LNCAP (cell line): ENCODE data around the gene TMEM39B.

ENCODE experiments used
- CTCF ChIP-seq: fragments of 450-650 bp; IDR thresholded peaks from 2 replicates; pipeline ENCODE4 v1.5.1; 2017; ENCODE audit warnings: mild to moderate bottlenecking

The TMEM39B gene

DNA sequence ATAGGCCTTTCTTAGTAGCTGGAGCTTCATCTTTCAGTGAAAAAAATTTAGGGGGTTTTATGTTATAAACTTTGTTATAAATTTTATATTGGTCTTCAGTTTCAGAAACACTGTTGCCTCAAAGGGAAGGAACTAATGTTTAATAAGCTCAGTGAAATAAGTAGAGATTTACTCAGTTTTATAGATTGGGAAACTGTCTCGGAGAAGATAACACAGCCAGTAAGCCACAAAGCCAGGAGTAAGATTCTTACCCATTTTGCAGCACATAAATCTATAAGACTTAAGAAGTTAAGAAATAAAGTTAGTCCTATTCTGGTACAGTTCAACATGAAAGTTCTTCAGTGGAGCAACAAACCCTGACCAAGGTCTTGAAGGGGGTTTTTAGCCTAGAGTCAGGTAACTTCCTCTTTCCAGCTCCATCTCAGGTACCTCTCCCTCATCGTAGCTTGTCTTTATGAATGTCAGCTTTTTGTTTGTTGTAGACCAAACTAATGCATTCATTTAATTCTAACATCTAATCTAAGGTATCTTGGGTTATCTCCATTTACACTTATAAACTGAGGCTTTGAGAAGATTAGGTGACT, 38.4 kb downstream of the TMEM39B start:
- TF ChIP-seq CTCF: no peak

DNA sequence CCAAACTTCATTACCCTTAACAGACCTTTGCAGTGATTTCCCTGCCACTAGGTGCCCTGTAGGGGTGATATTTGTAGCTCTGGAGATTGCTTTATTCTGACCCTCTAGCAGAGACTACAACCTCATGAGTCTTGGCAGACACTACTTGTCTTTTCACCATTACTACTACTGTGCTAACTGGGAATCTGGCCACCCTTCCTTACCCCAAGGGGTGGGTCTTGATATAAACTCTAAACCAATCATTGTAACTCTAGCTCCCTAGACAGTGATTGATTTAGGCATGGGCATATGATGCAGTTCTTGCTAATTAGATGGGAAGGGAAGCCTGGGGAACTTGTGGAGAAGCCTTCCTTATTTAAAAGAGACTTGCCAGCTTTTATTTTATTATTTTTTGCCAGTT, 39.0 kb downstream of the TMEM39B start:
- no peak for TF ChIP-seq CTCF

- no peak for TF ChIP-seq CTCF
These were observed 40.2 kb downstream of the TMEM39B start for GRCh38 chr1:32112806-32113375.

GRCh38 chr1:32114420-32114819, 41.7 kb downstream of the TMEM39B start:
- no peak for TF ChIP-seq CTCF

DNA sequence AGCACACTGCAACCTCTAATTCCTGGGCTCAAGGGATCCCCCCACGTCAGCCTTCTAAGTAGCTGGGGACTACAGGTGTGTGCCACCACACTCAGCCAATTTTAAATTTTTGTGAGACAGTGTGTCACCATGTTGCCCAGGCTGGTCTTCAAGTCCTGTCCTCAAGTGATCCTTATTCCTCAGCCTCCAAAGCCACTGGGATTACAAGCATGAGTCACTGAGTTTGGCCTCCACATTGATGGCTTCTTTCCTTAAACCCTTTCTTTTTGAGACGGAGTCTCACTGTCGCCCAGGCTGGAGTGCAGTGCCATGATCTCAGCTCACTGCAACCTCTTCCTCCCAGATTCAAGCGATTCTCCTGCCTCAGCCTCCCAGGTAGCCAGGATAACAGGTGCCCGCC, 42.8 kb downstream of the TMEM39B start:
- no peak for TF ChIP-seq CTCF

GRCh38 chr1:32116531-32116930, 43.8 kb downstream of the TMEM39B start:
- TF ChIP-seq CTCF: no peak

DNA sequence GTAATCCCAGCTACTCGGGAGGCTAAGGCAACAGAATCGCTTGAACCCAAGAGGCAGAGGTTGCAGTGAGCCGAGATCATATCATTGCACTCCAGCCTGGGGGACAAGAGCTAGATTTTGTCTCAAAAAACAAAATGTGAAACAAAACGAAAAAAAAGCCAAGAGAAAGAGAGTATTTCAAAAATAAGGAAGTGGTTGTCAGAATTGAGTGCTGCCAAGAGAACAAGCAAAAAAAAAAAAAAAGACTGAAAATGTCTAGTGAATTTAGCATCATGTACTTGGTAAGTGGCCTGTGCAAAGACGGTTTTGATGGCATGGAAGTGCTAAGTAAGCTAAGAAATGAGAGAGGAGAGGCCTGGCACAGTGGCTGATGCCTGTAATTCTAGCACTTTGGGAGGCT, 49.4 kb downstream of the TMEM39B start:
- no peak for TF ChIP-seq CTCF

GRCh38 chr1:32125313-32125712, 52.6 kb downstream of the TMEM39B start:
- no peak for TF ChIP-seq CTCF
